ENCODE data around the gene PIGR. TPM values are rescaled to one million over a fixed set of nuclear protein-coding genes. Genes with fewer than 3 reads are reported as not detected.
"Not testable (repeated sequence)": the region's sequence is repeated elsewhere in the genome, so short reads cannot be mapped to it uniquely, and the experiment has no call there.

Gene PIGR
- total and polyA plus RNA-seq, 4 donors = 0.03 to 0.33 (median 0.10) TPM; not detected in 1

DNA sequence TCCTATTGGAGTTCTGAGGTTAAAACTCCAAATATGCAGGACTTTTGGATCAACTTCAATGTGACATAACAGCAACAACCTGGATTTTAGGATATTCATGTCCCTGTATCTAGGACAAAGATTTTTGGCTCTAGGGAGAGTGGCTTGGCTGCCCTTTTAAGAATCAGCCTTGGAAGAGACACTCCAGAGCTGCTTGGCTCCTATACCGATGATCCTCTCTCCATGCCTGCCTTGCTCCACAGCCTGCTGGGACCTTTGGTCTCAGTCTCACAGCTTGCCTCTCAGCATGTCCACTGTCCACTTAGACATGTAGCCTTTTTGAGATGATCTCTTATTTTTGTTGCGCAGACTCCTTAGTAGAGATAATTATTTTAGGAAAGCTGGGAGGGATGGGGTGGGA lies 20.0 kb downstream of the PIGR start:
- no CpG with 5 or more reads among the region's 2 CpGs for WGBS (ENCODE audit: insufficient coverage)
- H3K27me3 ChIP-seq (ENCODE audit: control insufficient read depth, insufficient read depth, low read length) = no peaks in the 10 kb centered on the region
- H3K9me3 ChIP-seq (ENCODE audit: control insufficient read depth, insufficient read depth, low read length) = no peaks in the 10 kb centered on the region
- H3K4me3 ChIP-seq (ENCODE audit: low read depth, low read length) = no peak overlapping the region
- DNase-seq (ENCODE audit: low read depth in 4 of 6, low spot score in 6 of 6) = peak in 1 of 6 donors; percentile 38
- no peaks in the 10 kb centered on the region for H3K4me1 ChIP-seq (ENCODE audit: control insufficient read depth, insufficient read depth, low read length)
- H3K36me3 ChIP-seq (ENCODE audit: control insufficient read depth, insufficient read depth, low read length) = no peaks in the 10 kb centered on the region
- no peak overlapping the region for H3K27ac ChIP-seq (ENCODE audit: low read depth, low read length)

DNA sequence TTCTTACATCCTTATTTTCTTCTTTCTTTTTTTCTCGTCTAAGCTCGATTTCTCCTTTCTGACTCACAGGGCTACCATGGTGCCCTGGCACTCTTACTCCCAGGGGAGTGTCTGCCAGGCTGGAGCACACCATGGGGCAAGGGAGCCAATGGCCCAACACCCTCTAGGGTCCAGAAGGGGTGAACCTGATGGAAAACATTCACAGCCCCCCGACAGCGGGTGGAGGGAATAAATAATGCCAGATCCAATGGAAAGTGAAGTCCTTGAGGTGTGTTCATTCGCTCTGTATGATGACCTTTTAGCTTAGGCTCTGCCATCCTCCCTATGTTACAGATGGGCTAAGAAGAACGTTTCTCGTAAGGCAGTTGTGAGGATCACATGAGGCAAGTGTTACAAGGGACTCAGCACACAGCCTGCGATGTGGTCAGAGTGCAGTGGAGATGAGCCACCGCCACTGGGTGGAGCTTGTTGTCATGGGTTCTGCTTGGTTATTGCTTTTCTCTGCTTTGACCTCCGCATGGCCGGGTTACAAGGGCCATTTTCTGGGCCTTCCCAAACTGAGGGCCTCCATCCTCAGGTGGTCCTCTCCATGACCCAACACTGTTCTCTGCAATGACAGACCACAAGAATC lies 21.0 kb downstream of the PIGR start:
- Histone ChIP-seq H3K4me1 (ENCODE audit: control insufficient read depth, insufficient read depth, low read length) (no peaks in the 10 kb centered on the region), H3K27ac (ENCODE audit: low read depth, low read length) (no peak overlapping the region), H3K36me3 (ENCODE audit: control insufficient read depth, insufficient read depth, low read length) (no peaks in the 10 kb centered on the region), H3K4me3 (ENCODE audit: low read depth, low read length) (no peak overlapping the region), H3K9me3 (ENCODE audit: control insufficient read depth, insufficient read depth, low read length) (no peaks in the 10 kb centered on the region), H3K27me3 (ENCODE audit: control insufficient read depth, insufficient read depth, low read length) (no peaks in the 10 kb centered on the region)
- no peak for DNase-seq (ENCODE audit: low read depth in 4 of 6, low spot score in 6 of 6)
- 85% methylated on average over 10 of the region's 11 CpGs for WGBS (ENCODE audit: insufficient coverage)

DNA sequence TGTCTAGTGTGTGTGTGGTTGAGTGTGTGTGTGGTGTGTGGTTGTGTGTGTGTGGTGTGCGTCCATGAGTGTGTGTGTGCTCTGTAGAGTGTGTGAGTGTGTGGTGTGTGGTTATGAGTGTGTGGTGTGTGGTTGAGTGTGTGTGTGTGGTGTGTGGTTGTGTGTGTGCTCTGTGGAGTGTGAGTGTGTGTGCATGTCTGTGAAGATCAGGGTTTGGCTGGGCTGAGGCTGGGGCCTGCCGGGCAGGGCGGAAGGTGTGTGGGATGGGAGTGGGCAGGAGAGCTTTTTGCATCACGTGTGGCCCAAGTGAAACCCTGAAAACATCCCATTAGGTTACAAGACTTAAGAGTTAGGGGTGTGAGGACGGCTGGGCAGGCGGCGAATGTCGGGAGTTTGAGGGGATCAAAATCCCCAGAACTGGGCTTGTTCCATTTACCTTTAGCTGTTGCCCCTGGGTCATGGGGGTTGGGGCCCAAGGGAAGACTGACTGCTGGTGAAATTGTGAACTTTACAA lies 21.6 kb downstream of the PIGR start:
- H3K9me3 ChIP-seq (ENCODE audit: control insufficient read depth, insufficient read depth, low read length) = no peaks in the 10 kb centered on the region
- H3K36me3 ChIP-seq (ENCODE audit: control insufficient read depth, insufficient read depth, low read length) = no peaks in the 10 kb centered on the region
- 73% methylated on average over 8 of the region's 8 CpGs for WGBS (ENCODE audit: insufficient coverage)

DNA sequence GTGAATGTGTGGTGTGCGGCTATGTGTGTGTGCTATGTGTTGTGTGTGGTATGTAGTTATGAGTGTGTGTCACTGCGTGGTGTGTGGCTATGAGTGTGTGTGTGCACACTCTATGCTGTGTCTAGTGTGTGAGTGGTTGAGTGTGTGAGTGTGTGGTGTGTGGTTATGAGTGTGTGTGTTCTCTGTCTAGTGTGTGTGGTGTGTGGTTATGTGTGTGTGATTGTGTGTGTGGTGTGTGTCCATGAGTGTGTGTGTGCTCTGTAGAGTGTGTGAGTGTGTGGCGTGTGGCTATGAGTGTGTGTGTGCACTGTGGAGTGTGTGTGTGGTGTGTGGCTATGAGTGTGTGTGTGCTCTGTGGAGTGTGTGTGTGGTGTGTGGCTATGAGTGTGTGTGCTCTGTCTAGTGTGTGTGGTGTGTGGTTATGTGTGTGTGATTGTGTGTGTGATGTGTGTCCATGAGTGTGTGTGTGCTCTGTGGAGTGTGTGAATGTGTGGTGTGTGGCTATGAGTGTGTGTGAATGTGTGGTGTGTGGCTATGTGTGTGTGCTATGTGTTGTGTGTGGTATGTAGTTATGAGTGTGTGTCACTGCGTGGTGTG lies 22.2 kb downstream of the PIGR start:
- 80% methylated on average over 3 of the region's 4 CpGs for WGBS (ENCODE audit: insufficient coverage)
- H3K4me1 ChIP-seq (ENCODE audit: control insufficient read depth, insufficient read depth, low read length); H3K27me3 ChIP-seq (ENCODE audit: control insufficient read depth, insufficient read depth, low read length); H3K27ac ChIP-seq (ENCODE audit: low read depth, low read length); H3K4me3 ChIP-seq (ENCODE audit: low read depth, low read length); H3K9me3 ChIP-seq (ENCODE audit: control insufficient read depth, insufficient read depth, low read length); H3K36me3 ChIP-seq (ENCODE audit: control insufficient read depth, insufficient read depth, low read length); DNase-seq (ENCODE audit: low read depth in 4 of 6, low spot score in 6 of 6): not testable (repeated sequence)

More for the DNA sequence above, 21.6 kb downstream of the PIGR start:
- H3K27me3 ChIP-seq (ENCODE audit: control insufficient read depth, insufficient read depth, low read length) = no peaks in the 10 kb centered on the region
- DNase-seq (ENCODE audit: low read depth in 4 of 6, low spot score in 6 of 6) = no peak
- no peaks in the 10 kb centered on the region for H3K4me1 ChIP-seq (ENCODE audit: control insufficient read depth, insufficient read depth, low read length)
- no peak overlapping the region for H3K4me3 ChIP-seq (ENCODE audit: low read depth, low read length)
- no peak overlapping the region for H3K27ac ChIP-seq (ENCODE audit: low read depth, low read length)

DNA sequence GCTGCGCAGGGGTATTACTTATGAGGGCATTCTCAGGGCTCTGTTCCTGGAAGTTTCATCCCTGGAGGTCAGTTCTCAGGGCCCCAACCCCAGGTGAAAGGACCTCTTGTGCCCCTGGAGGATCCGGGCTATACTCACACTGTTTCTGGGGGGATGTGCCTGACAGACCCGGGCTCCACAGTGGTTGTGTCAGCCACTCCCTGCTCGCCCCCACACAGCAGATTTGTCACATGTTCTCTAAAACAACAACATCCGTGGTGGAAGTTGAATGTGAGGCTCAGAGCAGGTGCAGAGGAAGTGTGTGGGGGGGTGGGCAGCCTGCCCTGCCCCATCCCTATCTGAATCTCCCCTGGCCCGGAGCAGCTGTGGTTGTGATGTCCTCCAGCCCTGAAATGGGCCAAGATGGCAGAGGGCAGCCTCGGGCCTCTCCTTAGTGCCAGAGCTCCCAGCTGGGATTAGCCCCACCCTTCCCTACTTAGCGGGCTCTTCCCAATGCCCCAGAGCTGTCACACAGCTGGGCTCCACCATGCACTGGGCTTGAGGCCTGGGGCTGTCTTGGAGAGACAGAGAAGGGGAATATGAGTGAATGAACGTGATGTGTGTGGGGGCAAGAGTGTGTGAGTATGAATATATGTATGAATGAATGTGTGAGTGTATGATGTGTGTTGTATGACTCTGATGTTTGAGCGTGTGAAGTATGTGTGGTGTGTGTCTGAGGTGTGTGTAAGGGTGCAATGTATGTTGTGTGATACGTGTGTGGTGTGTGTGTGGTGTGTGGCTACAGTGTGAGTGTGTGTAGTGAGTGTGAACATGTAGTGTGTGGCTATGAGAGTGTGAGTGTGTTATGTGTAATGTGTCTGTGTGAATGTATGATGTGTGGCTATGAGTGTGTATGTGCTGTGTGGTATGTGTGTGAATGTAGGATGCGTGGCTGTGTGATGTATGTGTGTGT lies 23.0 kb downstream of the PIGR start:
- no peak for DNase-seq (ENCODE audit: low read depth in 4 of 6, low spot score in 6 of 6)
- WGBS (ENCODE audit: insufficient coverage) = 80% methylated on average over 9 of the region's 12 CpGs
- Histone ChIP-seq H3K9me3 (ENCODE audit: control insufficient read depth, insufficient read depth, low read length) (no peaks in the 10 kb centered on the region), H3K4me1 (ENCODE audit: control insufficient read depth, insufficient read depth, low read length) (no peaks in the 10 kb centered on the region), H3K27me3 (ENCODE audit: control insufficient read depth, insufficient read depth, low read length) (no peaks in the 10 kb centered on the region), H3K36me3 (ENCODE audit: control insufficient read depth, insufficient read depth, low read length) (no peaks in the 10 kb centered on the region), H3K4me3 (ENCODE audit: low read depth, low read length) (no peak overlapping the region), H3K27ac (ENCODE audit: low read depth, low read length) (no peak overlapping the region)

DNA sequence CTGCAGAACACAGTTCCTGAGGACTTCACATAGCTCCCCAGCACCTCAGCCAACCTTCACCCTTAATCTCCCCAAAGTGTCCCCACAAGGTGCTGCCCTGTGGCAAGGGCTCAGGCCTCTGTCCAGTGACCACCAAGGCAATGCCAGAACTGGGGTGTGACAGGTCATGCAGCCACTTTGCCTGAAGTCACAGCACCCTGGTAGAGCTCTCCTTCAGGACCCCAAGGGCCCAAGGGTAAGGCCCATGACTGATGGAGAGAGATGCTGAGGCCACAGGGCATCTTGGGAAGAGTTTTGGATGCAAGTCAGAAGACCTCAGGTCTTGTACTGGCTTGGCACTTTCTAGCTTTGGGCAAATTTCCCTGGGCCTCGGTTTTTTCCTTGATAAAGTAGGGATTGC lies 23.7 kb downstream of the PIGR start:
- no peaks in the 10 kb centered on the region for H3K36me3 ChIP-seq (ENCODE audit: control insufficient read depth, insufficient read depth, low read length)
- no peaks in the 10 kb centered on the region for H3K4me1 ChIP-seq (ENCODE audit: control insufficient read depth, insufficient read depth, low read length)
- no peak overlapping the region for H3K4me3 ChIP-seq (ENCODE audit: low read depth, low read length)
- DNase-seq (ENCODE audit: low read depth in 4 of 6, low spot score in 6 of 6) = no peak
- peak overlapping the region; percentile 17 for H3K27ac ChIP-seq (ENCODE audit: low read depth, low read length)
- H3K9me3 ChIP-seq (ENCODE audit: control insufficient read depth, insufficient read depth, low read length) = no peaks in the 10 kb centered on the region
- no peaks in the 10 kb centered on the region for H3K27me3 ChIP-seq (ENCODE audit: control insufficient read depth, insufficient read depth, low read length)
- 88% methylated on average over 1 of the region's 1 CpG for WGBS (ENCODE audit: insufficient coverage)

DNA sequence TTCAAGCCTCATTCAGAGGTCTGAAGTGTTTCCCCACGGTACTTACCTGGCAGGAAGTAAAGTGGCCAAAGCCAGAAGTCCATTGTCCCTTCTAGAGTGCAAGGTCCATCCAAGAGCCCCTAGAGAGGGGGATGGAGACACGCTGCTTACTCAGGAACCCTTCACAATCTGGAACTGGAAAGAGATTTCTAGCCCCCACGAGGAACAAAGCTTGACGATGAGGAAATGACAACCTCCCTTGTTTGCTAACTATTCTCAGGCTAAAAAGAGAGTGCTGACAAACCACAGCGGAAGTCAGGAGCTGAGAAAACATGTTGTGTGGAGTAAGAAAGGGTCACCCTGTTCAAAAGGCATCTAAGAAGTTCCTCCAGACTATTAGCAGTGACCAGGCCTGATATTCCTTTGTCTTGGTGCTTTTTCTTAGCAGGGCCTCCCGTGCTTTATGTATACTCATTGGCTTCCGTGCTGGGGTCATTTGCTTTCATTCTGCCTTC lies 24.4 kb downstream of the PIGR start, which contains the start of gene FCMR:
FCMR (minus strand) TSS at position 170 of the 494 bp plus-strand sequence; CDS start at position 83, 87 bp downstream.
- Histone ChIP-seq H3K36me3 (ENCODE audit: control insufficient read depth, insufficient read depth, low read length) (no peaks in the 10 kb centered on the region), H3K4me3 (ENCODE audit: low read depth, low read length) (no peak within 1 kb of the TSS), H3K27ac (ENCODE audit: low read depth, low read length) (peak within 1 kb of the TSS; percentile 17), H3K27me3 (ENCODE audit: control insufficient read depth, insufficient read depth, low read length) (no peaks in the 10 kb centered on the region), H3K9me3 (ENCODE audit: control insufficient read depth, insufficient read depth, low read length) (no peaks in the 10 kb centered on the region), H3K4me1 (ENCODE audit: control insufficient read depth, insufficient read depth, low read length) (no peaks in the 10 kb centered on the region)
- DNase-seq (ENCODE audit: low read depth in 4 of 6, low spot score in 6 of 6) = no peak
- 53% methylated on average over 4 of the region's 7 CpGs for WGBS (ENCODE audit: insufficient coverage)

DNA sequence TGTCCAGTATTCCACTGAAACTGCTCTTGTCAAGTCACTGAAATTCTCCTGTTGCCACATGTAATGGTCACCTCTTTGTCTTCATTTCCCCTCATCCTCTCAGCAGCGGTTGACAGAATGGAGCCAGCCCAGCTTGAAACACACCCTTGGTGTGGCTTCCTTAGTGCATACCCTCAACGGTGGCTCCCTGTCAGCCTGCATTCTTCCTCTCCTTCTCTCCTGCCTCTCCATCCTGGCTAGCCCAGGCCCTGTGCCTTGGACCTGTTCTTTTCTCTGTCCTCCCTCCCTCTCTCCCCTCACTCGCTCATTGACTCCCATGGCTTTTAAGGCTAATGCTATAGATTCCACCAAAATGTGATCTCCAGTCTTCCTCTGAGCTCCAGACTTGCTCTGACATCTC lies 28.2 kb downstream of the PIGR start:
- Histone ChIP-seq H3K27me3 (ENCODE audit: control insufficient read depth, insufficient read depth, low read length) (no peaks in the 10 kb centered on the region), H3K36me3 (ENCODE audit: control insufficient read depth, insufficient read depth, low read length) (no peaks in the 10 kb centered on the region), H3K9me3 (ENCODE audit: control insufficient read depth, insufficient read depth, low read length) (no peaks in the 10 kb centered on the region), H3K27ac (ENCODE audit: low read depth, low read length) (no peak overlapping the region), H3K4me1 (ENCODE audit: control insufficient read depth, insufficient read depth, low read length) (no peaks in the 10 kb centered on the region), H3K4me3 (ENCODE audit: low read depth, low read length) (no peak overlapping the region)
- DNase-seq (ENCODE audit: low read depth in 4 of 6, low spot score in 6 of 6) = no peak
- WGBS (ENCODE audit: insufficient coverage) = 89% methylated on average over 3 of the region's 3 CpGs

DNA sequence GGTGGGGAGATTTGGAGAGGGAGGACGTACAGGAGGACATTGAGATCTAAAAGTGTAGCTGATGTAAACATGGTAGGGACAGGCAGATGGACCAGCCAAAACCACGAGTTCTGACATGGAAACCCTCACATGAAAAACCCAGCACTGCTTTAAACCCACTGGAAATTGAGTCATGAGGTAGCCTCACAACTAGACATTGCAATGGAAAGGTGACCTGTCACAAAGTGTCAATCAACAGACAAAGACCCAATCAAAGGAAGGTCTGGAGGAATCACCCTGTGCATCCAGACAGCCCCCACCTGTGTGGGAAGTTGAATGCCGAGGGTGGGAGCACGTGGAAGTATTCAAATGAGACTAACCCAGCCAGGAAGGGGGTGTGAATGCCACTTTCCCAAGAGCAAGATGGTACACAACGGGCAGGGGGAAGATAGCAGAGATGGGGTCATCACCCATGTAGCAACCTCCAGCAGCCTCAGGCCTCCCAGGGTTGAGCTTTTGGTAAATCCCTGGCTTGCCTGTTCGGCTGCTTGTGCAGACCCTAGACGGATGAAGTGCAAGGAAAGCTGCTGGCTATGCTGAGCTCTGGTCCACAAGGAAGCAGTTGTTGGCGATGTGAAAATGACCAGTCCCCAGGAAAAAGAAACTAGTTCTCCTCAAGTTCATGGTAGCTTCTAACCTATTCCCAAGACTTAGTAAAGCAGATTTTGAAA lies 30.1 kb downstream of the PIGR start:
- Histone ChIP-seq H3K4me1 (ENCODE audit: control insufficient read depth, insufficient read depth, low read length) (no peaks in the 10 kb centered on the region), H3K27me3 (ENCODE audit: control insufficient read depth, insufficient read depth, low read length) (no peaks in the 10 kb centered on the region), H3K9me3 (ENCODE audit: control insufficient read depth, insufficient read depth, low read length) (no peaks in the 10 kb centered on the region), H3K4me3 (ENCODE audit: low read depth, low read length) (no peak overlapping the region), H3K36me3 (ENCODE audit: control insufficient read depth, insufficient read depth, low read length) (no peaks in the 10 kb centered on the region), H3K27ac (ENCODE audit: low read depth, low read length) (no peak overlapping the region)
- 86% methylated on average over 6 of the region's 8 CpGs for WGBS (ENCODE audit: insufficient coverage)
- DNase-seq (ENCODE audit: low read depth in 4 of 6, low spot score in 6 of 6) = no peak

Data from spinal cord (tissue), 10 donors.